Fibroblast of skin of right quadriceps (primary cell): ENCODE data around the gene FMC1.

ENCODE experiments used
- DNase-seq: peaks from one replicate; pipeline ENCODE4 v3.0.0-alpha.2; 2013

Gene FMC1

GRCh38 chr7:139387594-139387993, 46.5 kb downstream of the FMC1 start:
- DNase-seq = no peak

- no peak for DNase-seq
Observed at GRCh38 chr7:139389091-139389490, 48.0 kb downstream of the FMC1 start.

GRCh38 chr7:139389774-139390173, 48.6 kb downstream of the FMC1 start:
- DNase-seq = no peak

GRCh38 chr7:139393621-139394211, 52.6 kb downstream of the FMC1 start:
- no peak for DNase-seq

- no peak for DNase-seq
Observed at GRCh38 chr7:139394540-139394939, 53.4 kb downstream of the FMC1 start.
